Skeletal muscle tissue (tissue), 4 donors: ENCODE results near the gene ARHGAP15. TPM values are rescaled to one million over a fixed set of nuclear protein-coding genes. Genes with fewer than 3 reads are reported as not detected.

ENCODE experiments used
- H3K27ac ChIP-seq: one replicate; pipeline ENCODE4 v1.7.0; 2013; ENCODE audit warnings: mild to moderate bottlenecking, low read depth, low read length, inconsistent platforms
- H3K27me3 ChIP-seq, 3 donors: one replicate each; pipeline ENCODE4 v1.7.0; 2013; ENCODE audit warnings: low read length in 3 of 3; ENCODE audit not compliant: control insufficient read depth in 3 of 3, insufficient read depth in 3 of 3
- H3K36me3 ChIP-seq, 3 donors: one replicate each; pipeline ENCODE4 v1.7.0; 2013; ENCODE audit warnings: low read length in 3 of 3; ENCODE audit not compliant: control insufficient read depth in 3 of 3, insufficient read depth in 3 of 3
- H3K4me1 ChIP-seq, 3 donors: one replicate each; pipeline ENCODE4 v1.7.0; 2013; ENCODE audit warnings: low read length in 3 of 3, mild to moderate bottlenecking in 3 of 3; ENCODE audit not compliant: control insufficient read depth in 3 of 3, insufficient read depth in 3 of 3
- H3K4me3 ChIP-seq, 3 donors: one replicate each; pipeline ENCODE4 v1.7.0; 2013; ENCODE audit warnings: low read length in 3 of 3
- H3K9ac ChIP-seq, 3 donors: one replicate each; pipeline ENCODE4 v1.7.0; 2013; ENCODE audit warnings: low read length in 3 of 3, mild to moderate bottlenecking in 3 of 3, moderate library complexity in 2 of 3, low read depth in 1 of 3
- H3K9me3 ChIP-seq, 3 donors: one replicate each; pipeline ENCODE4 v1.7.0; 2013; ENCODE audit warnings: low read length in 3 of 3; ENCODE audit not compliant: control insufficient read depth in 3 of 3
- total RNA-seq: library from RNA; depleted of rRNA; stranded (reverse); fragments of >200 nt; gene quantifications from one replicate; pipeline ENCODE4 v1.2.3, GENCODE V29; 2014
- donor health status: Osteomylitis.

ARHGAP15 gene
- total RNA-seq, 1 donor from 2014 or later = 33.9 TPM

GRCh38 chr2:143688248-143688647, 559.0 kb downstream of the ARHGAP15 start:
- H3K9ac ChIP-seq = no peak overlapping the region
- H3K4me1 ChIP-seq = no peaks in the 10 kb centered on the region
- no peaks in the 10 kb centered on the region for H3K36me3 ChIP-seq
- no peak overlapping the region for H3K27ac ChIP-seq
- H3K4me3 ChIP-seq = no peak overlapping the region
- H3K27me3 ChIP-seq = no peaks in the 10 kb centered on the region
- no peaks in the 10 kb centered on the region for H3K9me3 ChIP-seq

- no peaks in the 10 kb centered on the region for H3K27me3 ChIP-seq
- H3K9ac ChIP-seq = no peak overlapping the region
- no peak overlapping the region for H3K27ac ChIP-seq
- no peaks in the 10 kb centered on the region for H3K36me3 ChIP-seq
- no peaks in the 10 kb centered on the region for H3K9me3 ChIP-seq
- H3K4me3 ChIP-seq = no peak overlapping the region
- no peaks in the 10 kb centered on the region for H3K4me1 ChIP-seq
Observed at GRCh38 chr2:143688815-143689214, 559.6 kb downstream of the ARHGAP15 start.

GRCh38 chr2:143689541-143689940, 560.3 kb downstream of the ARHGAP15 start:
- no peaks in the 10 kb centered on the region for H3K27me3 ChIP-seq
- no peak overlapping the region for H3K27ac ChIP-seq
- no peaks in the 10 kb centered on the region for H3K9me3 ChIP-seq
- no peak overlapping the region for H3K9ac ChIP-seq
- no peak overlapping the region for H3K4me3 ChIP-seq
- no peaks in the 10 kb centered on the region for H3K4me1 ChIP-seq
- H3K36me3 ChIP-seq = no peaks in the 10 kb centered on the region

- Histone ChIP-seq H3K27me3 (no peaks in the 10 kb centered on the region), H3K4me3 (no peak overlapping the region), H3K9ac (no peak overlapping the region)
Observed at GRCh38 chr2:143690235-143690634, 561.0 kb downstream of the ARHGAP15 start.

GRCh38 chr2:143691121-143691520, 561.9 kb downstream of the ARHGAP15 start:
- no peak overlapping the region for H3K27ac ChIP-seq
- H3K4me1 ChIP-seq = no peaks in the 10 kb centered on the region
- H3K27me3 ChIP-seq = no peaks in the 10 kb centered on the region
- H3K36me3 ChIP-seq = no peaks in the 10 kb centered on the region
- no peak overlapping the region for H3K4me3 ChIP-seq
- H3K9ac ChIP-seq = no peak overlapping the region
- H3K9me3 ChIP-seq = no peaks in the 10 kb centered on the region

More at GRCh38 chr2:143690235-143690634, 561.0 kb downstream of the ARHGAP15 start:
- H3K4me1 ChIP-seq = no peaks in the 10 kb centered on the region
- H3K36me3 ChIP-seq = no peaks in the 10 kb centered on the region
- no peak overlapping the region for H3K27ac ChIP-seq
- H3K9me3 ChIP-seq = no peaks in the 10 kb centered on the region

- no peaks in the 10 kb centered on the region for H3K36me3 ChIP-seq
- H3K4me3 ChIP-seq = no peak overlapping the region
- no peaks in the 10 kb centered on the region for H3K9me3 ChIP-seq
- H3K9ac ChIP-seq = no peak overlapping the region
- H3K4me1 ChIP-seq = no peaks in the 10 kb centered on the region
- no peak overlapping the region for H3K27ac ChIP-seq
- no peaks in the 10 kb centered on the region for H3K27me3 ChIP-seq
Observed at GRCh38 chr2:143692162-143692561, 562.9 kb downstream of the ARHGAP15 start.

GRCh38 chr2:143692967-143693366, 563.7 kb downstream of the ARHGAP15 start:
- no peaks in the 10 kb centered on the region for H3K36me3 ChIP-seq
- H3K4me1 ChIP-seq = no peaks in the 10 kb centered on the region
- H3K27me3 ChIP-seq = no peaks in the 10 kb centered on the region
- no peak overlapping the region for H3K9ac ChIP-seq
- no peak overlapping the region for H3K4me3 ChIP-seq
- H3K9me3 ChIP-seq = no peaks in the 10 kb centered on the region
- H3K27ac ChIP-seq = no peak overlapping the region

- H3K9me3 ChIP-seq = no peaks in the 10 kb centered on the region
- H3K4me3 ChIP-seq = no peak overlapping the region
- no peaks in the 10 kb centered on the region for H3K36me3 ChIP-seq
- H3K27me3 ChIP-seq = no peaks in the 10 kb centered on the region
- H3K4me1 ChIP-seq = no peaks in the 10 kb centered on the region
- H3K27ac ChIP-seq = no peak overlapping the region
- no peak overlapping the region for H3K9ac ChIP-seq
Observed at GRCh38 chr2:143694335-143694734, 565.1 kb downstream of the ARHGAP15 start.

- Histone ChIP-seq H3K9me3 (no peaks in the 10 kb centered on the region), H3K27me3 (no peaks in the 10 kb centered on the region), H3K27ac (no peak overlapping the region), H3K9ac (no peak overlapping the region), H3K36me3 (no peaks in the 10 kb centered on the region), H3K4me1 (no peaks in the 10 kb centered on the region), H3K4me3 (no peak overlapping the region)
Observed at GRCh38 chr2:143696651-143697050, 567.4 kb downstream of the ARHGAP15 start.

- Histone ChIP-seq H3K4me1 (no peaks in the 10 kb centered on the region), H3K36me3 (no peaks in the 10 kb centered on the region), H3K9ac (no peak overlapping the region), H3K27me3 (no peaks in the 10 kb centered on the region), H3K4me3 (no peak overlapping the region), H3K9me3 (no peaks in the 10 kb centered on the region), H3K27ac (no peak overlapping the region)
Observed at GRCh38 chr2:143697744-143698143, 568.5 kb downstream of the ARHGAP15 start.

GRCh38 chr2:143698352-143698751, 569.1 kb downstream of the ARHGAP15 start:
- no peaks in the 10 kb centered on the region for H3K36me3 ChIP-seq
- no peaks in the 10 kb centered on the region for H3K4me1 ChIP-seq
- H3K27ac ChIP-seq = no peak overlapping the region
- H3K27me3 ChIP-seq = no peaks in the 10 kb centered on the region
- no peak overlapping the region for H3K9ac ChIP-seq
- no peaks in the 10 kb centered on the region for H3K9me3 ChIP-seq
- no peak overlapping the region for H3K4me3 ChIP-seq
